ENCODE measurements around the gene GPR61.

The GPR61 gene

GRCh38 chr1:109564194-109564878 lies 24.7 kb downstream of the GPR61 start:
- in situ Hi-C loops (cut with MboI; ENCODE audit: low sequenced_read_pairs) = no loop called here

- in situ Hi-C loops (cut with MboI; ENCODE audit: low sequenced_read_pairs) = no loop called here
Observed at GRCh38 chr1:109565241-109565640, 25.6 kb downstream of the GPR61 start.

- in situ Hi-C loops (cut with MboI; ENCODE audit: low sequenced_read_pairs) = no loop called here
Observed at GRCh38 chr1:109566982-109567381, 27.3 kb downstream of the GPR61 start.

DNA sequence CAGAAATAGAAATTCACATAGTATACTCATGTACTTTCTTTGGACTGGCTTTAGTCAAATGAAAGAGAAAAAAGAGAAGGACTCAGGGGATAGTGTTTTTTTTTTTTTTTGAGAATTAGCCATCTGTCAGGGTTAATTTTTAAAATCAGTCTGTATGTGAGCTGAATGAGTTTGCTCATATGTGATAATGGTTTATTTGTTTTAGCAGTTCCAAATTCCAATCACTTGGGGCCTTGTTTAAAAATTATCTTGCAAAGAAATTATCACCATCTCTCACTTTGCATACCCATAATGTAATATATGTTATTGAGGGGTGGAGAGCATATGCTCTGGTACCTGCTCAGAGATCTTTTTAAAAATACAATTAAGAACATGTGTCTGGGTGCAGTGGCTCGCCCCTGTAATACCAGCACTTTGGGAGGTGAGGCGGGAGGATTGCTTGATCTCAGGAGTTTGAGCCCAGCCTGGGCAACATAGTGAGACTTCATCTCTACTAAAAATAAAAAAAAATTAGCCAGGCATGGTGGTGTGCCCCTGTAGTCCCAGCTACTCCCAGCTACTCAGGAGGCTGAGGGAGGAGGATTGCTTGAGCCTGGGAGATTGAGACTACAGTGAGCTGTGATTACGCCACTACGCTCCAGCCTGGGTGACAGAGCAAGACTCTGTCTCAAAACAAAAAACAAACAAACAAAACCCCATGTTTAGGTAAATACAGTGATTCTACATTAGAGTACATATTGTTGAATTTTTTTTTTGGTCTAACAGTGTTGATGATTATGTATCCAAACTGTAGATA lies 28.4 kb downstream of the GPR61 start:
- in situ Hi-C loops (cut with MboI; ENCODE audit: low sequenced_read_pairs) = no loop called here

DNA sequence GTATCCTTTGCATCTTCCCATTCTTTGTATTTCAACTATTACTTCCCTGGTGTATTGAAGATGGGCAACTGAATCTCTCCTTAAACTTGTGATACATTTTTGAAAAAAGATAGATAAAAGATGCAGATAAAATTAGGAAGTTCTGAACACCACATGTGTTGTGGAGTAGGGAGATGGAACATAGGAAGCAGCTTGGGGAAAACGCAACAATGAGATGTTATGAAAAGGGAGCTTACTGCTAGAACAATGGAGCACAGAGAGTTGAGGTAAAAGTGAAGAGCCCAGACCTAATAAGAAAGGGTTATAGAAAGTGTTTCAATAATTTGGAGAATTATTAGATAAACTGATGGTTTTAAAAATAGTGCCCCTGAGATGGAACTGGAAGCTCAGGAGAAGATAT lies 29.7 kb downstream of the GPR61 start:
- in situ Hi-C loops (cut with MboI; ENCODE audit: low sequenced_read_pairs) = no loop called here

GRCh38 chr1:109570414-109570813 lies 30.7 kb downstream of the GPR61 start:
- in situ Hi-C loops (cut with MboI; ENCODE audit: low sequenced_read_pairs) = no loop called here

GRCh38 chr1:109573785-109574184 lies 34.1 kb downstream of the GPR61 start:
- in situ Hi-C loops (cut with MboI; ENCODE audit: low sequenced_read_pairs) = no loop called here

GRCh38 chr1:109578947-109579443 lies 39.3 kb downstream of the GPR61 start:
- in situ Hi-C loops (cut with MboI; ENCODE audit: low sequenced_read_pairs) = no loop called here

DNA sequence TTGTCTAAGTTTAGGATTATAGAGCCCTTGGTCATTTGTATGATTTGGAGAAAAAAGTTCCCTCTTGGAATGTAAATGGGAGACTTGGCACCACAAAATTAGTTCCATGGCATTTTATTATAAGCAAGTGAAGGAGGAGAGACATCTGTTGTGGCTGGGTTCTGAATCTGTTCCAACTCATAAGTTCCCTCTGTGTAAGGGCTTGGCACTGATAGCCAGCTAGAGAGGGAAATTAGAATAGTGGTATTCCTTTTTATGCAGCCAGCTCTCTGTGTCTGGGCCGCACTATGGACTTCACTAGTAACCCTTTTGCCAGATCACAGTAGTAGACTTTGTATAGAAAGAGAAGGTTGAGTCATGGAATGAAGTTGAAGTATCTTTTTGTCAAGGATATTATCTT lies 39.8 kb downstream of the GPR61 start:
- in situ Hi-C loops (cut with MboI; ENCODE audit: low sequenced_read_pairs) = no loop called here

GRCh38 chr1:109582021-109582420 lies 42.3 kb downstream of the GPR61 start:
- in situ Hi-C loops (cut with MboI; ENCODE audit: low sequenced_read_pairs) = no loop called here

GRCh38 chr1:109584766-109585165 lies 45.1 kb downstream of the GPR61 start:
- in situ Hi-C loops (cut with MboI; ENCODE audit: low sequenced_read_pairs) = no loop called here

DNA sequence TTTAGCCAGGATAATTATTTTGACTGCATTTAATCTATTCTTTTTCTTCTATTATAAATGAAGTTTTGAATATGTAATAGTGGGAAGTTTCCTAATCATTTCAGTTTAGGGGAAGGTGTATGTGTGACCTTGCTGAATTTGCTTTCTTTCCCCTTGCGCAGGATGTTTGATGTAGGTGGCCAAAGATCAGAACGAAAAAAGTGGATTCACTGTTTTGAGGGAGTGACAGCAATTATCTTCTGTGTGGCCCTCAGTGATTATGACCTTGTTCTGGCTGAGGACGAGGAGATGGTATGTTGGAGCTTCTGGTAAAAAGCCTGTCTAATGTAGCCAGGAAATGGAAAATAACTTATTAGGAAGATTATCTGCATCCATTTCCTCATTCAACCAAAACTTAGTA lies 46.4 kb downstream of the GPR61 start:
- in situ Hi-C loops (cut with MboI; ENCODE audit: low sequenced_read_pairs) = no loop called here

DNA sequence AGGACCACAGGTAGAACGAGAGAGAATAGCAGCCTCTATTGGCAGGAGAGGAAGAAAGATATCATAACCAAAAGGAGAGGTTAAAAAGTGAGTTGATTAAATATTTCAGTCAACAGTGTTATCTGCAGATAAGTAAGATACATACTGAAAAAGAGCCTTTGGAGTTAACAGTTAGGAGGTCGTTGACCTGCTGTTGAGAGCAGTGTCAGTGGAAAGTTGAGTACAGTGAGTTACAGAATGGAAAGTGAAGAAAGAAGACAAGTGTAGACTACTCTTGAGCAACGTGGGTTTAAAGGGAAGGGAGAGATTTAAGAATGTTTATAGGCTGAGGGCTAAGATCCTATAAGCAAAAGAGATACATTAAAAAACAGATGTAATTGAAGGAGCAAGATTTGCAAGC lies 49.5 kb downstream of the GPR61 start:
- in situ Hi-C loops (cut with MboI; ENCODE audit: low sequenced_read_pairs) = no loop called here

DNA sequence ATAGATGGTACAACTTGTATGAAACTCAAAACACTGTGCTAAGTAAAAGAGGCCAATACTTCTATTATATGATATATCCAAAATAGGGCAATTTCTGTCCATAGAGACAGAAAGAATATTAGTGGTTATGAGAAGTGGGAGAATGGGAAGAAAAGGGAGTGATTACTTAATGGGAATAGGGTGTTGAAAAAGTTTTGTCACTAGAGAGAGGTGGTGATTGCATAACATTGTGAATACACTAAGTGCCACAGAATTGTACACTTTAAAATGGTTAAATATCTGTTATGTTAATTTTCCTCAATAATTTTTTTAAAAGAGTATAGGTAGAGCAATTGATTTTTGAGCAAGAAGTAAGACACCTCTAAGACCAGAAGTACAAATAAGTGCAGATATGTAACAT lies 50.0 kb downstream of the GPR61 start:
- in situ Hi-C loops (cut with MboI; ENCODE audit: low sequenced_read_pairs) = no loop called here

- in situ Hi-C loops (cut with MboI; ENCODE audit: low sequenced_read_pairs) = no loop called here
Observed at GRCh38 chr1:109592916-109593315, 53.2 kb downstream of the GPR61 start.

DNA sequence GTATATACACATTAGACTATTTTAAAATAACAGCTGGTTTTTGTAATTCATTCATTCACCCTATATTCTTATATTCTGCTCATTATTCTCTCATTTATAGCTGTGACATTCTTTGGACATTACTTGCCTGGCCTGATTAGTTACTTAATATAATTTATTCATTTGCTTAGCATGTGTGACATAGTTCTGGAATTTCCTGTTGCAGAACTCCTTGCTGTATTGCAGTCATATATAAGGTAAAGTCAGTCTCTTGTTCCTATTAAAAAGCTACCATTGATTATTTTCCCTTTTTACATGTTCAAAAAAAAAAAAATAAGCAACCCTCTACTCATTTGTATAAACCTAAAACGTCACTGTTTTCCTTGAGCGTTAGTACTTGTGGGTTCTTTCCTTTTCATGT lies 55.9 kb downstream of the GPR61 start:
- in situ Hi-C loops (cut with MboI; ENCODE audit: low sequenced_read_pairs) = no loop called here

All from hTERT RPE-1 (cell line).